Transverse colon (tissue), 4 donors: Measurements from ENCODE around the gene TRIM47. TPM values are rescaled to one million over a fixed set of nuclear protein-coding genes. Genes with fewer than 3 reads are reported as not detected.

Source experiments
- DNase-seq: peaks from one replicate; pipeline ENCODE4 v3.0.0-alpha.2; 2019
- H3K27ac ChIP-seq, 4 donors: fragments of 200-600 bp; sonication (generic); 2 replicates each; pipeline ENCODE4 v1.5.1; 2016 to 2018; ENCODE audit warnings: inconsistent platforms in 4 of 4
- H3K27me3 ChIP-seq: fragments of 200-600 bp; sonication (generic); 2 replicates; pipeline ENCODE4 v1.5.1; 2017; ENCODE audit warnings: inconsistent platforms
- H3K36me3 ChIP-seq, 4 donors: fragments of 200-600 bp; sonication (generic); 2 replicates each; pipeline ENCODE4 v1.5.1; 2017 to 2019; ENCODE audit warnings: inconsistent platforms in 4 of 4
- H3K4me1 ChIP-seq, 4 donors: fragments of 200-600 bp; sonication (generic); 2 replicates each; pipeline ENCODE4 v1.5.1; 2017 to 2020; ENCODE audit warnings: inconsistent platforms in 4 of 4
- H3K4me3 ChIP-seq, 4 donors: fragments of 200-600 bp; sonication (generic); 1 replicate in 1 of 4; 2 replicates in 3 of 4; pipeline versions ENCODE4 v1.5.1 to v1.6.1; 2017 to 2019; ENCODE audit warnings: inconsistent platforms in 4 of 4
- H3K9me3 ChIP-seq, 2 donors: fragments of 200-600 bp; sonication (generic); 2 replicates each; pipeline ENCODE4 v1.5.1; 2017 to 2019; ENCODE audit warnings: inconsistent platforms in 2 of 2
- CTCF ChIP-seq, 5 experiments: fragments of 200-600 bp in 3 of 5; fragments of 450-650 bp in 2 of 5; sonication (generic) in 3 of 5; IDR thresholded peaks; 1 replicate in 2 of 5; 2 replicates in 3 of 5; pipeline ENCODE4 v1.5.1; 2016 to 2017; ENCODE audit warnings: antibody characterized with exemption in 5 of 5, inconsistent platforms in 3 of 5, mild to moderate bottlenecking in 2 of 5, moderate library complexity in 1 of 5
- EP300 ChIP-seq: sonication (generic); formaldehyde crosslinking; IDR thresholded peaks from one replicate; pipeline ENCODE4 v1.6.1; 2017; ENCODE audit warnings: antibody characterized with exemption, low read depth
- POLR2A ChIP-seq: fragments of 450-650 bp; IDR thresholded peaks from one replicate; pipeline ENCODE4 v1.6.1; 2016; ENCODE audit warnings: antibody characterized with exemption, mild to moderate bottlenecking, moderate library complexity
- POLR2AphosphoS5 ChIP-seq, 3 donors: sonication (generic); formaldehyde crosslinking; IDR thresholded peaks; one replicate each; pipeline ENCODE4 v1.6.1; 2016; ENCODE audit warnings: antibody characterized with exemption in 3 of 3
- WGBS, 2 donors: methylation state at CpG; one replicate each; pipeline ENCODE4 v1.1.5; 2018; ENCODE audit warnings: low coverage in 1 of 2; 5-methylcytosine and 5-hydroxymethylcytosine counted together
- in situ Hi-C, 4 donors: fragments of 200-750 bp; cut with MboI; loops; one replicate each; pipeline versions ENCODE4 v1.15.0 to v1.15.1; 2017; ENCODE audit warnings: low sequenced_read_pairs in 3 of 4, low pct_ligation_motif_present in 1 of 4, low pct_unique_long_range_greater_than_20kb in 1 of 4
- intact Hi-C: fragments of 100-400 bp; cut with DNase I; formaldehyde crosslinking; loops from one replicate; pipeline ENCODE4 v1.15.1; 2023; ENCODE audit warnings: low total_unique reads
- total RNA-seq, 4 donors: library from RNA; depleted of rRNA; stranded (reverse); fragments of >200 nt; gene quantifications; one replicate each; pipeline ENCODE4 v1.1.0, GENCODE V29; 2016

The TRIM47 gene
- total RNA-seq, 4 donors from 2014 or later, result 38.6 to 118 (median 41.0) TPM

- no peak overlapping the region for H3K4me3 ChIP-seq
- intact Hi-C loops, result no loop called here
- no peaks in the 10 kb centered on the region for H3K27me3 ChIP-seq
- no peak for DNase-seq
- H3K27ac ChIP-seq, result no peak overlapping the region
- no peaks in the 10 kb centered on the region for H3K9me3 ChIP-seq
- 86 to 100% methylated on average over 1 to 15 of the region's 15 CpGs for WGBS, 2 donors
- H3K4me1 ChIP-seq, result peaks cover under 1 to 13% (median 9%) of the 10 kb centered on the region in 4 donors
- no peaks in the 10 kb centered on the region for H3K36me3 ChIP-seq
- in situ Hi-C loops, result loop anchor here in 1 of 4 donors (25.0 kb wide), 1 partner anchor 120 kb away; the partner anchor contains the start of gene GALK1
- TF ChIP-seq CTCF (IDR thresholded peaks at IDR 0.05), result no peak
- TF ChIP-seq EP300, result no peak
- TF ChIP-seq POLR2A, result no peak
- TF ChIP-seq POLR2AphosphoS5 (IDR thresholded peaks at IDR 0.05), result no peak
Observed at GRCh38 chr17:75881678-75882454, 3.5 kb upstream of the TRIM47 start.

GRCh38 chr17:75880266-75880665 is 1.9 kb upstream of the TRIM47 start:
- TF ChIP-seq POLR2AphosphoS5 (IDR thresholded peaks at IDR 0.05) (no peak), POLR2A (no peak)
- intact Hi-C loops, result no loop called here
- Histone ChIP-seq H3K27me3 (no peaks in the 10 kb centered on the region), H3K27ac (no peak overlapping the region), H3K36me3 (no peaks in the 10 kb centered on the region), H3K9me3 (no peaks in the 10 kb centered on the region), H3K4me3 (no peak overlapping the region), H3K4me1 (peaks cover 16 to 29% (median 25%) of the 10 kb centered on the region in 4 donors)
- 81 to 86% methylated on average over 6 to 7 of the region's 7 CpGs for WGBS, 2 donors
- in situ Hi-C loops, result loop anchor here in 1 of 4 donors (25.0 kb wide), 1 partner anchor 118 kb away; the partner anchor contains the start of gene GALK1
- DNase-seq, result no peak

- peak; percentile 45 to 81 (median 55) for TF ChIP-seq CTCF (IDR thresholded peaks at IDR 0.05)
- no peak for TF ChIP-seq EP300
- TF ChIP-seq POLR2A, result peak; percentile 60
- TF ChIP-seq POLR2AphosphoS5 (IDR thresholded peaks at IDR 0.05), result peak in 2 of 3 donors; percentile 75 to 86
- WGBS, 2 donors, result 0% methylated on average over 22 of the region's 56 CpGs; no CpG with 5 or more reads in 1 of the 2 donors
Observed at GRCh38 chr17:75877752-75878173, 618 bp downstream of the TRIM47 start.

GRCh38 chr17:75876938-75877751 is 1.2 kb downstream of the TRIM47 start:
- TF ChIP-seq POLR2AphosphoS5 (IDR thresholded peaks at IDR 0.05) (peak; percentile 78 to 84 (median 80)), EP300 (no peak)

More at GRCh38 chr17:75877752-75878173, 618 bp downstream of the TRIM47 start:
- Histone ChIP-seq H3K27me3 (no peaks in the 10 kb centered on the region), H3K4me3 (peak overlapping the region; percentile 63 to 76 (median 70)), H3K9me3 (no peaks in the 10 kb centered on the region), H3K4me1 (peaks cover 35 to 54% (median 45%) of the 10 kb centered on the region in 4 donors), H3K27ac (peak overlapping the region; percentile 94 to 97 (median 96)), H3K36me3 (no peaks in the 10 kb centered on the region)
- in situ Hi-C loops, result loop anchor here in 1 of 4 donors (25.0 kb wide), 1 partner anchor 115 kb away; the partner anchor contains the start of gene GALK1
- DNase-seq, result peak; percentile 88
- intact Hi-C loops, result loop anchor here (5.0 kb wide), 1 partner anchor 850 kb away; the partner anchor contains the start of genes JMJD6 and METTL23

More at GRCh38 chr17:75876938-75877751, 1.2 kb downstream of the TRIM47 start:
- peak overlapping the region; percentile 94 to 97 (median 96) for H3K27ac ChIP-seq
- 5% methylated on average over 39 of the region's 41 CpGs; no CpG with 5 or more reads in 1 of the 2 donors for WGBS, 2 donors
- no peaks in the 10 kb centered on the region for H3K27me3 ChIP-seq
- peak overlapping the region; percentile 63 to 76 (median 70) for H3K4me3 ChIP-seq
- no peaks in the 10 kb centered on the region for H3K9me3 ChIP-seq
- H3K36me3 ChIP-seq, result no peaks in the 10 kb centered on the region
- peak; percentile 88 for DNase-seq
- peaks cover 41 to 60% (median 51%) of the 10 kb centered on the region in 4 donors for H3K4me1 ChIP-seq
- intact Hi-C loops, result loop anchor here (5.0 kb wide), 1 partner anchor 850 kb away; the partner anchor contains the start of genes JMJD6 and METTL23
- in situ Hi-C loops, result loop anchor here in 1 of 4 donors (25.0 kb wide), 1 partner anchor 115 kb away; the partner anchor contains the start of gene GALK1
